ENCODE results near the gene CIP2A.

DNA sequence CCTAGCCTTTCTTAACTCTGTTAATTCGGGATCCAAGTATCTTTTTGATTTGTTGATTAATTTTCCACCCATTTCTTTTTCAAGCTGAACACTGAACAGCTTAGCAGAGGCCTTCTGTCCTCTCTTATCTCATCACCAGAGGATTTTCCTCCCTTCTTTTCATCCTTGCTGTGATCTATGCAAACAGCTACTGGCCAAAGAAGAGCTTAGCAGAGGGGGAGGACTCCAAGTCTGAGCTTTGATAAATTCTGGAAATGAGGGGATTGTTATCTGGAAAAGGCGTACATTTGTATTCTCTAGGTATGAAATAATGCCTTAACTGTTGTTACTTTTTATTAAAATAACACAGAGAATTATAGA, 13.7 kb upstream of the CIP2A start:
- TF ChIP-seq CTCF (IDR thresholded peaks at IDR 0.05) (no peak), POLR2A (IDR thresholded peaks at IDR 0.05) (no peak), POLR2AphosphoS5 (IDR thresholded peaks at IDR 0.05; ENCODE audit: insufficient read depth in 1 of 2, low read depth in 1 of 2) (no peak)

Measured in vagina (tissue), 2 donors.